Stimulated activated CD8-positive, alpha-beta memory T cell treated with anti-CD3 and anti-CD28 coated beads, Interleukin-12 subunit alpha, Interleukin-12 subunit beta, amount 100 ng/mL, for 4 hours (primary cell): ENCODE data around the gene CCR5AS.

Experiments
- DNase-seq: peaks from one replicate; pipeline ENCODE4 v3.0.0-alpha.2; 2020; ENCODE audit warnings: low read depth

The CCR5AS gene

GRCh38 chr3:46378426-46378942 is 28.4 kb downstream of the CCR5AS start:
- peak; percentile 19 for DNase-seq

- no peak for DNase-seq
Observed at GRCh38 chr3:46375814-46376213, 31.1 kb downstream of the CCR5AS start.

GRCh38 chr3:46375218-46375617 is 31.6 kb downstream of the CCR5AS start:
- no peak for DNase-seq

GRCh38 chr3:46374755-46375154 is 32.1 kb downstream of the CCR5AS start:
- no peak for DNase-seq

GRCh38 chr3:46372492-46373359 is 34.1 kb downstream of the CCR5AS start:
- no peak for DNase-seq

- DNase-seq, result no peak
Observed at GRCh38 chr3:46371519-46372340, 35.1 kb downstream of the CCR5AS start.

GRCh38 chr3:46370839-46371518 is 35.9 kb downstream of the CCR5AS start, which contains the start of gene CCR5:
Gene CCR5 (plus strand): TSS chr3:46370946. CDS start chr3:46372903, 1,957 bp downstream.
- DNase-seq, result no peak

- no peak for DNase-seq
Observed at GRCh38 chr3:46369675-46370132, 37.2 kb downstream of the CCR5AS start.

GRCh38 chr3:46369151-46369550 is 37.7 kb downstream of the CCR5AS start:
- no peak for DNase-seq

- DNase-seq, result peak; percentile 38
Observed at GRCh38 chr3:46368569-46368968, 38.3 kb downstream of the CCR5AS start.

GRCh38 chr3:46367811-46368210 is 39.1 kb downstream of the CCR5AS start:
- no peak for DNase-seq

GRCh38 chr3:46365737-46366524 is 40.9 kb downstream of the CCR5AS start:
- DNase-seq, result no peak

GRCh38 chr3:46365041-46365440 is 41.8 kb downstream of the CCR5AS start:
- DNase-seq, result no peak

- DNase-seq, result no peak
Observed at GRCh38 chr3:46361408-46362283, 45.2 kb downstream of the CCR5AS start.

- DNase-seq, result no peak
Observed at GRCh38 chr3:46360907-46361306, 46.0 kb downstream of the CCR5AS start.

- DNase-seq, result no peak
Observed at GRCh38 chr3:46359733-46360493, 47.0 kb downstream of the CCR5AS start.

GRCh38 chr3:46358466-46358865 is 48.4 kb downstream of the CCR5AS start:
- DNase-seq, result no peak

- no peak for DNase-seq
Observed at GRCh38 chr3:46356909-46357308, 50.0 kb downstream of the CCR5AS start.

GRCh38 chr3:46356276-46356675 is 50.6 kb downstream of the CCR5AS start:
- no peak for DNase-seq
